HepG2 (cell line): ENCODE results near the gene EZH1. TPM values are rescaled to one million over a fixed set of nuclear protein-coding genes. Genes with fewer than 3 reads are reported as not detected.

Experiments used
- ATRX ChIP-seq: sonication (generic); formaldehyde crosslinking; IDR thresholded peaks from 2 replicates; pipeline ENCODE4 v1.4.0; 2020; ENCODE audit warnings: missing genetic modification reagents, borderline replicate concordance
- BRD4 ChIP-seq: sonication (generic); formaldehyde crosslinking; IDR thresholded peaks from 2 replicates; pipeline ENCODE4 v1.4.0; 2020; ENCODE audit warnings: missing genetic modification reagents
- KLF11 ChIP-seq: IDR thresholded peaks from 2 replicates; pipeline ENCODE4 v1.6.1; 2016; ENCODE audit warnings: missing compliant biosample characterization
- KMT2B ChIP-seq: IDR thresholded peaks from 2 replicates; pipeline ENCODE4 v1.6.1; 2016; ENCODE audit warnings: missing genetic modification reagents, missing compliant biosample characterization
- NFAT5 ChIP-seq: sonication (generic); formaldehyde crosslinking; IDR thresholded peaks from 2 replicates; pipeline ENCODE4 v1.4.0; 2020; ENCODE audit warnings: missing genetic modification reagents
- PAX8 ChIP-seq: sonication (generic); formaldehyde crosslinking; IDR thresholded peaks from 2 replicates; pipeline ENCODE4 v1.8.0; 2022; ENCODE audit warnings: mild to moderate bottlenecking, missing genetic modification reagents, borderline replicate concordance
- RFXANK ChIP-seq: IDR thresholded peaks from 2 replicates; pipeline ENCODE4 v1.6.1; 2016
- polyA plus RNA-seq, 8 experiments: library from polyadenylated mRNA; depleted of rRNA in 3 of 8; stranded (reverse) in 7 of 8; unstranded in 1 of 8; fragments of >200 nt; fragmentation: Illumina TruSeq in 4 of 8; extraction: Trizol in 4 of 8; gene quantifications; 2 replicates each; pipeline versions ENCODE4 v1.2.1 to v1.2.3, GENCODE V29; 2011 to 2016; ENCODE audit warnings: low read depth in 4 of 8, missing spikeins in 1 of 8, mixed read lengths in 1 of 8; ENCODE audit not compliant: insufficient read depth in 1 of 8
- total RNA-seq, 5 experiments: library from RNA; depleted of rRNA; stranded (reverse); fragments of >200 nt; fragmentation: Illumina TruSeq; extraction: Trizol; gene quantifications; 2 replicates each; pipeline ENCODE4 v1.2.3, GENCODE V29; 2016; ENCODE audit warnings: low read depth in 1 of 5
- TF ChIP-seq, protein P1 (sequence below): sonication (generic); formaldehyde crosslinking; IDR thresholded peaks from 2 replicates; pipeline ENCODE4 v1.4.0; 2020; ENCODE audit warnings: missing genetic modification reagents
- TF ChIP-seq, protein P2 (sequence below): sonication (generic); formaldehyde crosslinking; IDR thresholded peaks from 2 replicates; pipeline ENCODE4 v1.4.0; 2020; ENCODE audit warnings: mild to moderate bottlenecking, missing genetic modification reagents

The EZH1 gene
- total and polyA plus RNA-seq, 2 of the 13 experiments (the other 11 are each of a cell fraction or from before 2014, with no cell fraction given) = 11.6 to 24.0 TPM

- TF ChIP-seq RFXANK (CRISPR knock-in tag) (peak; percentile 46), ATRX (CRISPR knock-in tag) (no peak), BRD4 (CRISPR knock-in tag) (peak; percentile 92; the same call in 1 of the 2 replicates), KMT2B (CRISPR knock-in tag) (peak; percentile 98), KLF11 (peak; percentile 98), NFAT5 (CRISPR knock-in tag) (0 out of 2 replicates have a peak, but pooled peaks have one; percentile 58), PAX8 (no peak; the same call in 1 of the 2 replicates)
- TF ChIP-seq, protein P1, sequence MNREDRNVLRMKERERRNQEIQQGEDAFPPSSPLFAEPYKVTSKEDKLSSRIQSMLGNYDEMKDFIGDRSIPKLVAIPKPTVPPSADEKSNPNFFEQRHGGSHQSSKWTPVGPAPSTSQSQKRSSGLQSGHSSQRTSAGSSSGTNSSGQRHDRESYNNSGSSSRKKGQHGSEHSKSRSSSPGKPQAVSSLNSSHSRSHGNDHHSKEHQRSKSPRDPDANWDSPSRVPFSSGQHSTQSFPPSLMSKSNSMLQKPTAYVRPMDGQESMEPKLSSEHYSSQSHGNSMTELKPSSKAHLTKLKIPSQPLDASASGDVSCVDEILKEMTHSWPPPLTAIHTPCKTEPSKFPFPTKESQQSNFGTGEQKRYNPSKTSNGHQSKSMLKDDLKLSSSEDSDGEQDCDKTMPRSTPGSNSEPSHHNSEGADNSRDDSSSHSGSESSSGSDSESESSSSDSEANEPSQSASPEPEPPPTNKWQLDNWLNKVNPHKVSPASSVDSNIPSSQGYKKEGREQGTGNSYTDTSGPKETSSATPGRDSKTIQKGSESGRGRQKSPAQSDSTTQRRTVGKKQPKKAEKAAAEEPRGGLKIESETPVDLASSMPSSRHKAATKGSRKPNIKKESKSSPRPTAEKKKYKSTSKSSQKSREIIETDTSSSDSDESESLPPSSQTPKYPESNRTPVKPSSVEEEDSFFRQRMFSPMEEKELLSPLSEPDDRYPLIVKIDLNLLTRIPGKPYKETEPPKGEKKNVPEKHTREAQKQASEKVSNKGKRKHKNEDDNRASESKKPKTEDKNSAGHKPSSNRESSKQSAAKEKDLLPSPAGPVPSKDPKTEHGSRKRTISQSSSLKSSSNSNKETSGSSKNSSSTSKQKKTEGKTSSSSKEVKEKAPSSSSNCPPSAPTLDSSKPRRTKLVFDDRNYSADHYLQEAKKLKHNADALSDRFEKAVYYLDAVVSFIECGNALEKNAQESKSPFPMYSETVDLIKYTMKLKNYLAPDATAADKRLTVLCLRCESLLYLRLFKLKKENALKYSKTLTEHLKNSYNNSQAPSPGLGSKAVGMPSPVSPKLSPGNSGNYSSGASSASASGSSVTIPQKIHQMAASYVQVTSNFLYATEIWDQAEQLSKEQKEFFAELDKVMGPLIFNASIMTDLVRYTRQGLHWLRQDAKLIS (CRISPR knock-in tag) = no peak
- TF ChIP-seq, protein P2, sequence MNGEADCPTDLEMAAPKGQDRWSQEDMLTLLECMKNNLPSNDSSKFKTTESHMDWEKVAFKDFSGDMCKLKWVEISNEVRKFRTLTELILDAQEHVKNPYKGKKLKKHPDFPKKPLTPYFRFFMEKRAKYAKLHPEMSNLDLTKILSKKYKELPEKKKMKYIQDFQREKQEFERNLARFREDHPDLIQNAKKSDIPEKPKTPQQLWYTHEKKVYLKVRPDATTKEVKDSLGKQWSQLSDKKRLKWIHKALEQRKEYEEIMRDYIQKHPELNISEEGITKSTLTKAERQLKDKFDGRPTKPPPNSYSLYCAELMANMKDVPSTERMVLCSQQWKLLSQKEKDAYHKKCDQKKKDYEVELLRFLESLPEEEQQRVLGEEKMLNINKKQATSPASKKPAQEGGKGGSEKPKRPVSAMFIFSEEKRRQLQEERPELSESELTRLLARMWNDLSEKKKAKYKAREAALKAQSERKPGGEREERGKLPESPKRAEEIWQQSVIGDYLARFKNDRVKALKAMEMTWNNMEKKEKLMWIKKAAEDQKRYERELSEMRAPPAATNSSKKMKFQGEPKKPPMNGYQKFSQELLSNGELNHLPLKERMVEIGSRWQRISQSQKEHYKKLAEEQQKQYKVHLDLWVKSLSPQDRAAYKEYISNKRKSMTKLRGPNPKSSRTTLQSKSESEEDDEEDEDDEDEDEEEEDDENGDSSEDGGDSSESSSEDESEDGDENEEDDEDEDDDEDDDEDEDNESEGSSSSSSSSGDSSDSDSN (CRISPR knock-in tag) = peak; percentile 75
These were observed 28.6 kb upstream of the EZH1 start, which contains the start of gene VPS25 (continued) for GRCh38 chr17:42773290-42774035.
